GM06990 (cell line): ENCODE data around the gene ILF2.

Experiments used
- DNase-seq: peaks from one replicate; pipeline ENCODE4 v3.0.0-alpha.2; 2011; ENCODE audit not compliant: insufficient read length; ENCODE audit errors: extremely low read depth
- H3K27me3 ChIP-seq: replicated peaks from 2 replicates; pipeline ENCODE4 v1.6.0; 2011; ENCODE audit warnings: low read length; ENCODE audit not compliant: control insufficient read depth, insufficient read depth
- H3K36me3 ChIP-seq: 2 replicates; pipeline ENCODE4 v1.5.1; 2011; ENCODE audit warnings: low read length; ENCODE audit not compliant: control insufficient read depth, insufficient read depth
- H3K4me3 ChIP-seq: replicated peaks from 2 replicates; pipeline ENCODE4 v1.5.1; 2011; ENCODE audit warnings: low read depth, mild to moderate bottlenecking, control low read depth, low read length
- TF ChIP-seq, protein P1 (sequence below): IDR thresholded peaks from 2 replicates; pipeline ENCODE4 v1.5.1; 2011; ENCODE audit warnings: low read length, control low read depth, mild to moderate bottlenecking, inconsistent platforms; ENCODE audit not compliant: insufficient read depth, poor library complexity, severe bottlenecking

The ILF2 gene

DNA sequence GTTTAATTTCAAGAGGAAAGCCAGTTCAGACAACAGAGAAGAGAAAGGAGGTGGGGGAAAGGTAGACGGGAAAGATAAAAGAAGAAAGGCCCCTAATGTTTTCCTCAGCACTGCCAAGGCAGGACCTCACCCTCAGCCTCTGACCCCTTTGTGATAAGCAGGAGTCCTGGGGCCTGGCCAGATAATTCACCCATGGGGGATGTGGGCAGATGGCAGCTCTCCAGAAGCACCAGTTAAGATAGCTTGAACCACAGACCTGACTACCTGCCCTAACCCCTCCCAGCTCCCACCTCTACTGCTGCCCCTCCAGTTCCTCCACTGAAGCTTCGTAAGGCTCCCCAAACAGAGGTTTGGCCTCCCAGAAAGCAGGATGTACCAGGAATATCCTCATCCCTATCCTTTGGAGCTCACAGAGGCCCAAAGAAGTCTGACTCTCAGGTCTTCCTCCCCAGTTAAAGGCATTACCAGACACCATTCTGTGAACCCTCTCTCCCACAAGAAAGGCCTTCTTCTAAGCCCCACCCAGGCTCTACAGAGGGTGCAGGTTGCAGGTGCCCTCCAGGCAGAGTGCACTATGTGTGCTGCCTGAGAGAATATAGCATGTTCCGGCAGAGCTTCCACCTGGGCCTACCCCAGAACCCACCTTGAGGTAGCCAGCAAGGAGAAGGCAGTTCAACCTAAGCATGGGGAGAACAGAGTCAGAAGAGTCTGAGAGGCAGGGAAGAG, 21.5 kb downstream of the ILF2 start:
- no peak for DNase-seq
- Histone ChIP-seq H3K4me3 (no peak overlapping the region), H3K36me3 (peaks cover 13% of the 10 kb centered on the region), H3K27me3 (no peaks in the 10 kb centered on the region)
- TF ChIP-seq, protein P1, sequence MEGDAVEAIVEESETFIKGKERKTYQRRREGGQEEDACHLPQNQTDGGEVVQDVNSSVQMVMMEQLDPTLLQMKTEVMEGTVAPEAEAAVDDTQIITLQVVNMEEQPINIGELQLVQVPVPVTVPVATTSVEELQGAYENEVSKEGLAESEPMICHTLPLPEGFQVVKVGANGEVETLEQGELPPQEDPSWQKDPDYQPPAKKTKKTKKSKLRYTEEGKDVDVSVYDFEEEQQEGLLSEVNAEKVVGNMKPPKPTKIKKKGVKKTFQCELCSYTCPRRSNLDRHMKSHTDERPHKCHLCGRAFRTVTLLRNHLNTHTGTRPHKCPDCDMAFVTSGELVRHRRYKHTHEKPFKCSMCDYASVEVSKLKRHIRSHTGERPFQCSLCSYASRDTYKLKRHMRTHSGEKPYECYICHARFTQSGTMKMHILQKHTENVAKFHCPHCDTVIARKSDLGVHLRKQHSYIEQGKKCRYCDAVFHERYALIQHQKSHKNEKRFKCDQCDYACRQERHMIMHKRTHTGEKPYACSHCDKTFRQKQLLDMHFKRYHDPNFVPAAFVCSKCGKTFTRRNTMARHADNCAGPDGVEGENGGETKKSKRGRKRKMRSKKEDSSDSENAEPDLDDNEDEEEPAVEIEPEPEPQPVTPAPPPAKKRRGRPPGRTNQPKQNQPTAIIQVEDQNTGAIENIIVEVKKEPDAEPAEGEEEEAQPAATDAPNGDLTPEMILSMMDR, result no peak

DNA sequence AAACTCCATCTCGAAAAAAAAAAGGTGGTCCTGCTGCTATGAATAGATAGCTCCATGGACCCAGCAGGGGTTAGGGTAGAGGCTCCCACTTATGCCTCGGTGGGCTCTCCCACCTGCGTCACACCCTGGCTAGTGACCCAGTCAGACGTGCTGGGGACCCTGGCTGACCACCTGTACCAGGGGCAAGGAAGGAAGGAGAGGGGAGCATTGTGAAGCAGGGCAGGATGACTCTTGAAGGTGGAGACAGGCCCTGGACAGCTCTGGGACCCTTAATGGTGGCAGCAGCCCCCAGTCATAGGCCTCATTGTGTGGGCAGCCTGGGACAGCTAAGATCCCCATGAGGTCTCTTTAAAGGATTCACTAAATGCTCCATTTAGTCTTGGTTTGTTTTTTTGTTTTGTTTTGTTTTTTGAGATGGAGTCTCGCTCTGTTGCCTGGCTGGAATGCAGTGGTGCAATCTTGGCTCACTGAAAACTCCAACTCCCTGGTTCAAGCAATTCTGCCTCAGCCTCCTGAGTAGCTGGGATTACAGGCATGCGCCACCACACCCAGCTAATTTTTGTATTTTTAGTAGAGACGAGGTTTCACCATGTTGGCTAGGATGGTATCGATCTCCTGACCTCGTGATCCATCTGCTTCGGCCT, 22.7 kb downstream of the ILF2 start:
- no peak for DNase-seq
- Histone ChIP-seq H3K4me3 (no peak overlapping the region), H3K36me3 (peaks cover 14% of the 10 kb centered on the region), H3K27me3 (no peaks in the 10 kb centered on the region)
- TF ChIP-seq, protein P1, result no peak

DNA sequence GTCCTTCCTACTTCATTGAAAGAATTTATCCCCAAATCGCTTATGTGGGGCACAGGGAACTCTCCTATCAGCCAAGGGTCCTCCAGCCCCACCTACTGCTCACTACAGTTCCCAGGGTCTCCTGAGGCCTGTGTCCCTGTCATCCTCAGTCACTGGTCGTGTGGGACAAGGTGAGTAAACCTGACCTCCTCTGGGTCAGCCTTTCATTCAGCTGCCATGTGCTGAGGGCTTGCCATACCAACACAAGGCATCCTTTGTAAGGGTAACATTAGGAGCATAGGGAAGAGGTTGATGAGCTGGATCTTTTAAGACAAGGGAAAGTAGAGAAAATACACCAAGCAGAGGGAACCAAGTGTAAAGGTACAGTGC, 23.5 kb downstream of the ILF2 start:
- no peak overlapping the region for H3K4me3 ChIP-seq
- no peak for DNase-seq
- H3K36me3 ChIP-seq, result peaks cover 16% of the 10 kb centered on the region
- TF ChIP-seq, protein P1, result no peak
- H3K27me3 ChIP-seq, result no peaks in the 10 kb centered on the region

DNA sequence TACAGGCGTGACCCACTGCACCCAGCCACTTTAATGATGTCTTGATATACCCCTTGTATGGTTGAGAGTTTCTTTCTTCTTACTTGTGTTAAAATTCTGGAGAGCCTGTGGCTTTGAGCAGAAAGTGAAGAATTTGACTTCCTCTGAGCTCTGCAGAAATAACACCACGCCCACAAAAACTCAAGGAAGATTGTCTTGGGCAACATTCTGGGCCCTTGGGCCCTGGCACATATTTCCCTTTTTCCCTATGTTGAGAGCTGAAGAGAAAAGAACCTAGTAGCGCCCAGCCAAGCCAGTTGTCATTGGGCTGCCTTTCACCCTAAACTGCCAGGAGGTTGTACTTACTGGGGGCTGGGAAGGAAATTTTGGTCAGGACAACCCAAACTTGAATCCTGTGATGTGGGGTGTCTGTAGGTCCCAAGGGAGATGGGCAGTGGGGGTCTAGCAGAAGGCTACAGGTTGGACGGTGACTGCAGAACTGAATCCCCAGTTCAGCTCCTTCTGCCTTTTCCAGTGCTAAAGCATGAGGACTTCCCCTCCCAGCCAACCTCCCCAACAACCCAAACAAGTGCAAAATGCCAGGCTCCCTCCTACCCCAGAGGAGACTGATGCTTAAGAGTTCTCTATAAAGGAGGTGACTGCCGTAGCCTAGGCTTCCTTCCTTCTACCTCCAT, 24.0 kb downstream of the ILF2 start:
- no peak overlapping the region for H3K4me3 ChIP-seq
- TF ChIP-seq, protein P1, result no peak
- DNase-seq, result no peak
- H3K27me3 ChIP-seq, result no peaks in the 10 kb centered on the region
- H3K36me3 ChIP-seq, result peaks cover 21% of the 10 kb centered on the region

DNA sequence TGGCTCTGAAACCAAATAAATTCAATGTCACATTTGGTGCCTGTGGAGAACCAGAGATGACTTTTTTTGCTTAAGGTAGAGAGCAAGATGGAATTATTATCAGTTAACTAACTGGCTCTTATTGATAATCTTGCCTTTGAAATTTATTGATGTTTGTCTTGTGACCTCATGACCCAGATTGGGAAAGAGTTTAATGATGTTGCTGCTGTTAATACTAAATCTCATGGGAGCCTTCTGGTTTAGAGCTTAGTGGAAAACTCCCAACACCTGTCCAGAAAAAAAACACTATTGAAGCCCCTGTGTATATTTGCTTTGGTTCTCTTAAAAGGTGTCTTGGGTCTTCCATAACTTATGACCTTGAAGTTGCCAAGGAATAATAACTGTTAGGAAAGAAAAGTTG, 27.0 kb downstream of the ILF2 start:
- Histone ChIP-seq H3K4me3 (no peak overlapping the region), H3K36me3 (peaks cover 31% of the 10 kb centered on the region), H3K27me3 (no peaks in the 10 kb centered on the region)
- TF ChIP-seq, protein P1, result no peak
- DNase-seq, result no peak
